GM12878 (cell line): Measurements from ENCODE around the gene ANO6. TPM values are rescaled to one million over a fixed set of nuclear protein-coding genes. Genes with fewer than 3 reads are reported as not detected.

Source experiments
- ATAC-seq: fragments of 200-7000 bp; cut with Tn5 transposase; 3 replicates; pipeline ENCODE4 v1.9.1; 2020; ENCODE audit warnings: mild to moderate bottlenecking, moderate library complexity
- BruUV-seq: library from RNA; stranded (reverse); fragments of 400-500 nt; replicated peaks from 2 replicates; lab custom pipeline; 2021; lab: Mats Ljungman, UMichigan
- CTCF ChIA-PET: fragments of 300-600 bp; sonication (Branson Sonifier 250); formaldehyde crosslinking; extraction: SDS; loops from one replicate; lab custom pipeline; 2021; ENCODE audit warnings: inconsistent platforms; lab: Yijun Ruan, JAX
- POLR2A ChIA-PET: fragments of 350-600 bp; formaldehyde crosslinking; extraction: SDS; loops from one replicate; lab custom pipeline; 2021; ENCODE audit warnings: inconsistent platforms; lab: Charles Lee
- RAD21 ChIA-PET: fragments of 300-600 bp; sonication (Branson Sonifier 250); formaldehyde crosslinking; loops from one replicate; lab custom pipeline; 2023; ENCODE audit warnings: antibody characterized with exemption; ENCODE audit not compliant: unreplicated experiment; lab: Charles Lee
- SMC1A ChIA-PET: fragments of 300-600 bp; sonication (Branson Sonifier 250); formaldehyde crosslinking; loops from one replicate; lab custom pipeline; 2023; ENCODE audit not compliant: unreplicated experiment, uncharacterized antibody; lab: Charles Lee
- DNase-seq: peaks from one replicate; pipeline ENCODE4 v3.0.0-alpha.2; 2011; ENCODE audit warnings: low read depth, low spot score
- FAIRE-seq: peaks from 3 replicates; lab custom pipeline; 2011; peaks lifted over from hg19 to GRCh38; lab: Jason Lieb, UNC
- H2AFZ ChIP-seq: 2 replicates; pipeline ENCODE4 v1.6.0; 2011; ENCODE audit warnings: low read depth, low read length, control low read depth; ENCODE audit not compliant: control insufficient read depth
- H3K27ac ChIP-seq: 2 replicates; pipeline ENCODE4 v1.5.1; 2011; ENCODE audit warnings: control low read depth; ENCODE audit not compliant: control insufficient read depth, insufficient read depth
- H3K27me3 ChIP-seq, 2 experiments: replicated peaks in 1 of 2; 2 replicates each; pipeline versions ENCODE4 v1.6.0 to v1.6.1; 2011; ENCODE audit warnings: low read length in 1 of 2; ENCODE audit not compliant: control insufficient read depth in 2 of 2, insufficient read depth in 2 of 2
- H3K36me3 ChIP-seq, 2 experiments: 2 replicates each; pipeline ENCODE4 v1.5.1; 2011; ENCODE audit warnings: low read length in 1 of 2; ENCODE audit not compliant: control insufficient read depth in 2 of 2, insufficient read depth in 2 of 2
- H3K4me1 ChIP-seq: 2 replicates; pipeline ENCODE4 v1.6.1; 2011; ENCODE audit warnings: mild to moderate bottlenecking, low read length, moderate library complexity, mixed read lengths; ENCODE audit not compliant: control insufficient read depth, insufficient read depth
- H3K4me2 ChIP-seq: 2 replicates; pipeline ENCODE4 v1.6.0; 2011; ENCODE audit warnings: control low read depth; ENCODE audit not compliant: control insufficient read depth, insufficient read depth
- H3K4me3 ChIP-seq: fragments of 200-600 bp; sonication (generic); 2 replicates; pipeline ENCODE4 v1.5.1; 2016
- H3K79me2 ChIP-seq: 2 replicates; pipeline ENCODE4 v1.6.0; 2011; ENCODE audit warnings: low read length; ENCODE audit not compliant: control insufficient read depth, insufficient read depth
- H3K9ac ChIP-seq: 2 replicates; pipeline ENCODE4 v1.8.0; 2011; ENCODE audit warnings: low read length, control low read depth, mixed read lengths; ENCODE audit not compliant: control insufficient read depth, insufficient read depth
- H3K9me3 ChIP-seq: replicated peaks from 3 replicates; pipeline ENCODE4 v1.5.1; 2011; ENCODE audit warnings: mild to moderate bottlenecking, low read length; ENCODE audit not compliant: control insufficient read depth, insufficient read depth
- H4K20me1 ChIP-seq: 2 replicates; pipeline ENCODE4 v1.6.0; 2011; ENCODE audit not compliant: control insufficient read depth, insufficient read depth
- ASH2L ChIP-seq: fragments of 300-600, 200-600 bp; sonication (generic); IDR thresholded peaks from 2 replicates; pipeline ENCODE4 v1.6.1; 2017; ENCODE audit warnings: low read depth, mild to moderate bottlenecking, borderline replicate concordance
- BACH1 ChIP-seq: fragments of 450-650 bp; IDR thresholded peaks from 2 replicates; pipeline ENCODE4 v1.6.1; 2017; ENCODE audit warnings: mild to moderate bottlenecking, borderline replicate concordance
- CHD1 ChIP-seq: IDR thresholded peaks from 2 replicates; pipeline ENCODE4 v1.6.1; 2012; ENCODE audit warnings: low read depth, low read length, improper control_type of control experiment
- DPF2 ChIP-seq: fragments of 450-650 bp; IDR thresholded peaks from 2 replicates; pipeline ENCODE4 v1.6.1; 2017; ENCODE audit warnings: mild to moderate bottlenecking
- HDAC6 ChIP-seq: fragments of 200-600 bp; sonication (generic); IDR thresholded peaks from one replicate; pipeline ENCODE4 v1.8.0; 2017; ENCODE audit warnings: antibody characterized with exemption; ENCODE audit not compliant: unreplicated experiment
- IRF5 ChIP-seq: fragments of 450-650 bp; IDR thresholded peaks from 2 replicates; pipeline ENCODE4 v1.6.1; 2017; ENCODE audit warnings: borderline replicate concordance
- JUND ChIP-seq: IDR thresholded peaks from 2 replicates; pipeline ENCODE4 v1.6.1; 2012; ENCODE audit warnings: low read depth, mild to moderate bottlenecking, low read length, improper control_type of control experiment, moderate library complexity
- LARP7 ChIP-seq: fragments of 450-650 bp; IDR thresholded peaks from 2 replicates; pipeline ENCODE4 v1.6.1; 2017; ENCODE audit warnings: mild to moderate bottlenecking
- MEF2B ChIP-seq: fragments of 450-650 bp; IDR thresholded peaks from 2 replicates; pipeline ENCODE4 v1.6.1; 2018; ENCODE audit warnings: mild to moderate bottlenecking, moderate library complexity; ENCODE audit not compliant: partially characterized antibody, poor library complexity, severe bottlenecking
- MTA3 ChIP-seq: IDR thresholded peaks from 2 replicates; pipeline ENCODE4 v1.6.1; 2012; ENCODE audit warnings: low read length, inconsistent platforms, borderline replicate concordance
- NFIC ChIP-seq: IDR thresholded peaks from 2 replicates; pipeline ENCODE4 v1.6.1; 2012; ENCODE audit warnings: low read depth, mild to moderate bottlenecking, inconsistent platforms, low read length, moderate library complexity
- POLR2AphosphoS5 ChIP-seq: IDR thresholded peaks from 2 replicates; pipeline ENCODE4 v1.6.1; 2011; ENCODE audit warnings: mild to moderate bottlenecking, low read length, inconsistent platforms
- RB1 ChIP-seq: fragments of 450-650 bp; formaldehyde crosslinking; IDR thresholded peaks from 2 replicates; pipeline ENCODE4 v1.6.1; 2017; ENCODE audit warnings: mild to moderate bottlenecking, borderline replicate concordance
- SMC3 ChIP-seq: IDR thresholded peaks from 2 replicates; pipeline ENCODE4 v1.6.1; 2011; ENCODE audit warnings: low read length, improper control_type of control experiment, borderline replicate concordance
- TCF12 ChIP-seq: IDR thresholded peaks from 2 replicates; pipeline ENCODE4 v1.6.1; 2011; ENCODE audit warnings: low read depth, mild to moderate bottlenecking, low read length
- ZNF217 ChIP-seq: fragments of 450-650 bp; IDR thresholded peaks from 2 replicates; pipeline ENCODE4 v1.6.1; 2017; ENCODE audit warnings: antibody characterized with exemption, mild to moderate bottlenecking
- ZNF24 ChIP-seq: fragments of 450-650 bp; IDR thresholded peaks from 2 replicates; pipeline ENCODE4 v1.6.1; 2017; ENCODE audit warnings: antibody characterized with exemption, mild to moderate bottlenecking
- ZSCAN29 ChIP-seq: fragments of 450-650 bp; IDR thresholded peaks from 2 replicates; pipeline ENCODE4 v1.6.1; 2017; ENCODE audit warnings: mild to moderate bottlenecking, moderate library complexity
- WGBS: methylation state at CpG from one replicate; pipeline ENCODE4 v1.1.6; 2016; ENCODE audit warnings: low lambda C conversion rate; ENCODE audit not compliant: insufficient replicate concordance, insufficient coverage; ENCODE audit errors: missing lambda C conversion rate; 5-methylcytosine and 5-hydroxymethylcytosine counted together
- in situ Hi-C: fragments of 300-500 bp; cut with MboI; formaldehyde crosslinking; loops from 9 replicates; pipeline ENCODE4 v1.14.3; 2018; ENCODE audit warnings: mixed read lengths
- intact Hi-C: fragments of 100-400 bp; cut with micrococcal nuclease; formaldehyde crosslinking; loops from one replicate; pipeline ENCODE4 v1.14.2; 2022; ENCODE audit not compliant: unreplicated experiment
- polyA plus RNA-seq, 11 experiments: library from polyadenylated mRNA; depleted of rRNA in 4 of 11; unstranded in 6 of 11; stranded (reverse) in 5 of 11; fragments of >200 nt; fragmentation: Nextera tagmentation in 4 of 11; fragmentation: Illumina TruSeq in 1 of 11; extraction: Ambion mirVana in 4 of 11; extraction: Trizol in 1 of 11; gene quantifications; 1 replicate in 1 of 11; 2 replicates in 10 of 11; pipeline versions ENCODE4 v1.2.1 to v1.2.3, GENCODE V29; 2011 to 2016; ENCODE audit warnings: inconsistent platforms in 2 of 11, missing spikeins in 2 of 11, low read depth in 1 of 11
- total RNA-seq, 4 experiments: library from RNA; depleted of rRNA in 3 of 4; stranded (reverse); fragments of >200 nt in 3 of 4; fragmentation: Illumina TruSeq in 1 of 4; extraction: Trizol in 1 of 4; gene quantifications; 2 replicates each; pipeline versions ENCODE4 v1.2.1 to v1.2.3, GENCODE V29; 2013 to 2021
- TF ChIP-seq, protein P1 (sequence below): IDR thresholded peaks from 2 replicates; pipeline ENCODE4 v1.6.1; 2012; ENCODE audit warnings: low read depth, low read length, improper control_type of control experiment
- TF ChIP-seq, protein P2 (sequence below): IDR thresholded peaks from 2 replicates; pipeline ENCODE4 v1.6.1; 2012; ENCODE audit warnings: low read depth, low read length, improper control_type of control experiment
- TF ChIP-seq, protein P3 (sequence below): fragments of 450-650 bp; IDR thresholded peaks from 2 replicates; pipeline ENCODE4 v1.6.1; 2017; ENCODE audit warnings: mild to moderate bottlenecking

ANO6 gene
- total and polyA plus RNA-seq, 10 of the 15 experiments (the other 5 are each of a cell fraction or from before 2014, with no cell fraction given), result 4.6 to 30.3 (median 26.0) TPM

DNA sequence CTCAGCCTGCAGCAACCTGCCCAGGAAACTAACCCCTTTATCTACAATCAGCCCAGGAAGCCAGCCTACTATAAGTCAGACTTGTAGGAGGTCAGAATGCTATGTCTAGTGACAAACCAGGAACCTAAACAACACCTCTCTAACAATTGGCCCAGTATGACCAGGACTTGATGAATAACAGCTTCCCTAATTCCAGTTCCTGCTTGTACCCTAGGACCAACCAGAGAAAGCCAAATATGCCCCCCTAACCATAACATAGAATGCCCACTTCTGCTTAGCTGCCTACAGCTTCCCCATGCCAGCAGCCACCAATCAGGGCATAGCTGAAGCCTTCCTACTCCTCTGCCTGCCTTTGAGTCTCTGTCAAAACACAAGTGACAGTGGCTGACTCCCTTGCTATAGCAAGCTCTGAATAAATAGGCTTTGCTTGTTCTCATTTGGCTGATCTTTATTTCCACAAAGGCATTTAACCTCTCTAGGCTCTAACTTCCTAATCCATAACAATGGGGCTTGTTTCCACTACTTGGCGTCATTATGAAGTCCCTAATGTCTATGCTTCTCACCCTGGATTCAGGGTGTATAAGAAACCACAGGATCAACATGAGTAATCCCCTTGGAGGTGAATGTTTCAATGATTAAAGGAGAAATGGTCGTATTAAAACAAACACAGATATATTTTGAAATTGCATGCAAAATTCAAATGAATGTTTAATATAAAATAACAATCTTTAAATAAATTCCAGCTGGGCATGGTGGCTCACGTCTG lies 220.2 kb downstream of the ANO6 start (continued):
- TF ChIP-seq MEF2B (no peak), BACH1 (no peak), ASH2L (no peak), DPF2 (no peak), TCF12 (no peak), ZNF217 (no peak), JUND (no peak)
- TF ChIP-seq, protein P1, sequence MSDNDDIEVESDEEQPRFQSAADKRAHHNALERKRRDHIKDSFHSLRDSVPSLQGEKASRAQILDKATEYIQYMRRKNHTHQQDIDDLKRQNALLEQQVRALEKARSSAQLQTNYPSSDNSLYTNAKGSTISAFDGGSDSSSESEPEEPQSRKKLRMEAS, result no peak

GRCh38 chr12:45439039-45439438 lies 223.1 kb downstream of the ANO6 start:
- WGBS, result 99% methylated on average over 4 of the region's 4 CpGs
- no peaks in the 10 kb centered on the region for H3K79me2 ChIP-seq
- DNase-seq, result no peak
- H3K4me3 ChIP-seq, result no peak overlapping the region
- H3K36me3 ChIP-seq, result no peaks in the 10 kb centered on the region
- FAIRE-seq, result no peak
- H3K4me1 ChIP-seq, result no peaks in the 10 kb centered on the region
- BruUV-seq, result no TSS peak
- in situ Hi-C loops (no loop called here), intact Hi-C loops (no loop called here)
- POLR2A ChIA-PET, result no interaction called here
- RAD21 ChIA-PET, result no interaction called here
- H4K20me1 ChIP-seq, result no peaks in the 10 kb centered on the region
- H3K27ac ChIP-seq, result no peak overlapping the region
- H3K9ac ChIP-seq, result no peak overlapping the region
- H3K27me3 ChIP-seq, result no peaks in the 10 kb centered on the region
- ATAC-seq, result no peak
- no peaks in the 10 kb centered on the region for H3K9me3 ChIP-seq
- CTCF ChIA-PET, result no interaction called here
- H3K4me2 ChIP-seq, result no peak overlapping the region
- H2AFZ ChIP-seq, result no peak overlapping the region
- SMC1A ChIA-PET, result no interaction called here
- no peak for TF ChIP-seq CHD1
- TF ChIP-seq NFIC, result no peak
- TF ChIP-seq, protein P2, sequence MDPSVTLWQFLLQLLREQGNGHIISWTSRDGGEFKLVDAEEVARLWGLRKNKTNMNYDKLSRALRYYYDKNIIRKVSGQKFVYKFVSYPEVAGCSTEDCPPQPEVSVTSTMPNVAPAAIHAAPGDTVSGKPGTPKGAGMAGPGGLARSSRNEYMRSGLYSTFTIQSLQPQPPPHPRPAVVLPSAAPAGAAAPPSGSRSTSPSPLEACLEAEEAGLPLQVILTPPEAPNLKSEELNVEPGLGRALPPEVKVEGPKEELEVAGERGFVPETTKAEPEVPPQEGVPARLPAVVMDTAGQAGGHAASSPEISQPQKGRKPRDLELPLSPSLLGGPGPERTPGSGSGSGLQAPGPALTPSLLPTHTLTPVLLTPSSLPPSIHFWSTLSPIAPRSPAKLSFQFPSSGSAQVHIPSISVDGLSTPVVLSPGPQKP, result no peak
- no peak for TF ChIP-seq ZSCAN29
- no peak for TF ChIP-seq ZNF24
- no peak for TF ChIP-seq LARP7
- TF ChIP-seq HDAC6, result no peak
- TF ChIP-seq, protein P3, sequence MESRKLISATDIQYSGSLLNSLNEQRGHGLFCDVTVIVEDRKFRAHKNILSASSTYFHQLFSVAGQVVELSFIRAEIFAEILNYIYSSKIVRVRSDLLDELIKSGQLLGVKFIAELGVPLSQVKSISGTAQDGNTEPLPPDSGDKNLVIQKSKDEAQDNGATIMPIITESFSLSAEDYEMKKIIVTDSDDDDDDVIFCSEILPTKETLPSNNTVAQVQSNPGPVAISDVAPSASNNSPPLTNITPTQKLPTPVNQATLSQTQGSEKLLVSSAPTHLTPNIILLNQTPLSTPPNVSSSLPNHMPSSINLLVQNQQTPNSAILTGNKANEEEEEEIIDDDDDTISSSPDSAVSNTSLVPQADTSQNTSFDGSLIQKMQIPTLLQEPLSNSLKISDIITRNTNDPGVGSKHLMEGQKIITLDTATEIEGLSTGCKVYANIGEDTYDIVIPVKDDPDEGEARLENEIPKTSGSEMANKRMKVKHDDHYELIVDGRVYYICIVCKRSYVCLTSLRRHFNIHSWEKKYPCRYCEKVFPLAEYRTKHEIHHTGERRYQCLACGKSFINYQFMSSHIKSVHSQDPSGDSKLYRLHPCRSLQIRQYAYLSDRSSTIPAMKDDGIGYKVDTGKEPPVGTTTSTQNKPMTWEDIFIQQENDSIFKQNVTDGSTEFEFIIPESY, result no peak
- no peak for TF ChIP-seq MTA3
- TF ChIP-seq SMC3, result no peak
- no peak for TF ChIP-seq IRF5
- no peak for TF ChIP-seq JUND
- no peak for TF ChIP-seq RB1
- TF ChIP-seq POLR2AphosphoS5, result no peak
